Heart right ventricle (tissue), 16 donors: ENCODE data around the gene SP1. TPM values are rescaled to one million over a fixed set of nuclear protein-coding genes. Genes with fewer than 3 reads are reported as not detected.
"Not testable (repeated sequence)": the region's sequence is repeated elsewhere in the genome, so short reads cannot be mapped to it uniquely, and the experiment has no call there.

Source experiments
- ATAC-seq, 8 donors: fragments of 200-7000 bp; cut with Tn5 transposase; one replicate each; pipeline ENCODE4 v1.9.1; 2020; ENCODE audit warnings: mild to moderate bottlenecking in 8 of 8, moderate library complexity in 8 of 8, moderate number of reproducible peaks in 1 of 8
- DNase-seq, 2 donors: peaks; one replicate each; pipeline ENCODE4 v3.0.0-alpha.2; 2020
- H3K27ac ChIP-seq, 10 donors: fragments of 200-600 bp; sonication (generic) in 2 of 10; one replicate each; pipeline versions ENCODE4 v1.5.0 to v1.8.0; 2020 to 2022; ENCODE audit warnings: mild to moderate bottlenecking in 3 of 10
- H3K27me3 ChIP-seq, 7 donors: fragments of 200-600 bp; one replicate each; pipeline ENCODE4 v1.8.0; 2021 to 2022; ENCODE audit warnings: mild to moderate bottlenecking in 2 of 7
- H3K36me3 ChIP-seq, 9 donors: fragments of 200-600 bp; sonication (generic) in 1 of 9; one replicate each; pipeline versions ENCODE4 v1.5.0 to v1.8.0; 2020 to 2022; ENCODE audit warnings: mild to moderate bottlenecking in 2 of 9
- H3K4me1 ChIP-seq, 9 donors: fragments of 200-600 bp; sonication (generic) in 1 of 9; one replicate each; pipeline versions ENCODE4 v1.5.0 to v1.8.0; 2020 to 2022; ENCODE audit warnings: mild to moderate bottlenecking in 4 of 9
- H3K4me3 ChIP-seq, 10 donors: fragments of 200-600 bp; sonication (generic) in 2 of 10; one replicate each; pipeline versions ENCODE4 v1.5.0 to v1.8.0; 2020 to 2022; ENCODE audit warnings: mild to moderate bottlenecking in 7 of 10, moderate library complexity in 2 of 10
- H3K9me3 ChIP-seq, 11 donors: fragments of 200-600 bp in 10 of 11; sonication (generic) in 2 of 11; one replicate each; pipeline versions ENCODE4 v1.5.0 to v1.8.0; 2013 to 2022; ENCODE audit warnings: mild to moderate bottlenecking in 2 of 11, control low read depth in 1 of 11, moderate library complexity in 1 of 11
- WGBS, 2 donors: extraction: QIAGEN DNeasy Blood & Tissue Kit; methylation state at CpG; one replicate each; pipeline ENCODE4 v1.1.7; 2013; ENCODE audit warnings: inconsistent platforms in 1 of 2; 5-methylcytosine and 5-hydroxymethylcytosine counted together
- intact Hi-C, 10 donors: fragments of 100-400 bp; cut with DNase I; formaldehyde crosslinking; loops; one replicate each; pipeline versions ENCODE4 v1.11.1 to v1.14.2; 2022
- polyA plus RNA-seq, 2 donors: library from polyadenylated mRNA; stranded (reverse); fragments of 200-250 nt; gene quantifications; one replicate each; pipeline ENCODE4 v1.2.3, GENCODE V29; 2013
- total RNA-seq, 10 donors: library from RNA; stranded (reverse); fragmentation: NEBNext Ultra II Directional in 3 of 10; extraction: Animal tissue kit (Norgen Biotek cat#: 25700) in 3 of 10; gene quantifications; one replicate each; pipeline versions ENCODE4 v1.2.1 to v1.2.4, GENCODE V29; 2021 to 2023
- TF ChIP-seq, protein P1 (sequence below), 9 donors: fragments of 200-600 bp; sonication (generic) in 2 of 9; IDR thresholded peaks; one replicate each; pipeline versions ENCODE4 v1.5.0 to v1.8.0; 2021 to 2022; ENCODE audit warnings: antibody characterized with exemption in 9 of 9, mild to moderate bottlenecking in 5 of 9, moderate library complexity in 1 of 9
- donor health status: Arrhythmogenic right ventricular cardiomyopathy.
- donor health status: ischemic (EF 13 %, LVEDD 7.1; RV severe dilation, severe dysfunction).
- donor health status: healthy with polysubstance abuse.
- donor health status: DM: no; HTN: yes; CAD: no.
- donor health status: DM: no; HTN: no; CAD: no.
- donor health status: ischemic (EF 25% LVEDD 6.9; RV normal size, moderate dysfunction).
- donor health status: ischemic (EF 25% LVEDD 5.7; RV mildly dilated, moderate dysfunction).
- donor health status: healthy.
- donor health status: DM: yes; HTN: yes; CAD: no.
- donor health status: Ischemic cardiomyopathy.
- donor health status: ischemic (EF 35%, LVEDD 5.7; RV mildly dilated, moderate dysfunction).
- donor health status: nonischemic (EF 11% LVEDD 7.7; RV severe dilation, severe dysfunction).
- donor health status: DM: yes; HTN: yes; CAD: no.
- donor health status: PGD.
- donor health status: ischemic (EF 29% LVEDD 5.4; RV normal size, mild dysfunction).
- donor health status: nonischemic (EF 23%, LVEDD 6.1; RV moderate dilation, normal function).

Gene SP1
- total and polyA plus RNA-seq, 12 donors = 7.8 to 42.4 (median 31.3) TPM

- no peaks in the 10 kb centered on the region for H3K27me3 ChIP-seq
- peak overlapping the region in 9 of 10 donors; percentile 52 to 88 (median 60) for H3K4me3 ChIP-seq
- 14 to 17% methylated on average over 19 to 21 of the region's 21 CpGs for WGBS, 2 donors
- TF ChIP-seq, protein P1, sequence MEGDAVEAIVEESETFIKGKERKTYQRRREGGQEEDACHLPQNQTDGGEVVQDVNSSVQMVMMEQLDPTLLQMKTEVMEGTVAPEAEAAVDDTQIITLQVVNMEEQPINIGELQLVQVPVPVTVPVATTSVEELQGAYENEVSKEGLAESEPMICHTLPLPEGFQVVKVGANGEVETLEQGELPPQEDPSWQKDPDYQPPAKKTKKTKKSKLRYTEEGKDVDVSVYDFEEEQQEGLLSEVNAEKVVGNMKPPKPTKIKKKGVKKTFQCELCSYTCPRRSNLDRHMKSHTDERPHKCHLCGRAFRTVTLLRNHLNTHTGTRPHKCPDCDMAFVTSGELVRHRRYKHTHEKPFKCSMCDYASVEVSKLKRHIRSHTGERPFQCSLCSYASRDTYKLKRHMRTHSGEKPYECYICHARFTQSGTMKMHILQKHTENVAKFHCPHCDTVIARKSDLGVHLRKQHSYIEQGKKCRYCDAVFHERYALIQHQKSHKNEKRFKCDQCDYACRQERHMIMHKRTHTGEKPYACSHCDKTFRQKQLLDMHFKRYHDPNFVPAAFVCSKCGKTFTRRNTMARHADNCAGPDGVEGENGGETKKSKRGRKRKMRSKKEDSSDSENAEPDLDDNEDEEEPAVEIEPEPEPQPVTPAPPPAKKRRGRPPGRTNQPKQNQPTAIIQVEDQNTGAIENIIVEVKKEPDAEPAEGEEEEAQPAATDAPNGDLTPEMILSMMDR (IDR thresholded peaks at IDR 0.05) = no peak
- peak overlapping the region; percentile 36 to 98 (median 98) for H3K27ac ChIP-seq
- H3K36me3 ChIP-seq = peaks cover 0 to 49% (median 35%) of the 10 kb centered on the region in 9 donors
- DNase-seq = no peak
- peaks cover 20 to 62% (median 59%) of the 10 kb centered on the region in 9 donors for H3K4me1 ChIP-seq
- no peak for ATAC-seq
- intact Hi-C loops = loop anchor here in 3 of 10 donors (1.0 to 5.0 kb wide), 4 partner anchors 28 to 60 kb away; partner anchors contain the start of genes AAAS (in 1 of the 3) and PRR13 (in 1 of the 3)
- H3K9me3 ChIP-seq = no peaks in the 10 kb centered on the region
Observed at GRCh38 chr12:53380794-53381730, 1.1 kb downstream of the SP1 start.

- ATAC-seq (no peak), DNase-seq (peak in 1 of 2 donors; percentile 56)
- 45 to 49% methylated on average over 9 of the region's 9 CpGs for WGBS, 2 donors
- Histone ChIP-seq H3K36me3 (peaks cover 0 to 59% (median 35%) of the 10 kb centered on the region in 9 donors), H3K27me3 (no peaks in the 10 kb centered on the region), H3K9me3 (no peaks in the 10 kb centered on the region), H3K27ac (peak overlapping the region in 8 of 10 donors; percentile 92 to 98 (median 98)), H3K4me1 (peaks cover 20 to 71% (median 67%) of the 10 kb centered on the region in 9 donors), H3K4me3 (peak overlapping the region in 7 of 10 donors; percentile 52 to 69 (median 60))
- intact Hi-C loops = loop anchor here in 3 of 10 donors (2.0 to 5.0 kb wide), 3 partner anchors 29 to 60 kb away; partner anchors contain the start of gene AAAS (in 1 of the 3)
- TF ChIP-seq, protein P1 (IDR thresholded peaks at IDR 0.05) = peak in 7 of 9 donors; percentile 15 to 56 (median 50)
Observed at GRCh38 chr12:53381731-53382630, 2.0 kb downstream of the SP1 start.

- peaks cover 20 to 83% (median 80%) of the 10 kb centered on the region in 9 donors for H3K4me1 ChIP-seq
- intact Hi-C loops = loop anchor here in 2 of 10 donors (5.0 kb wide), 2 partner anchors 34 to 61 kb away; partner anchors contain the start of gene AAAS (in 1 of the 2)
- TF ChIP-seq, protein P1 (IDR thresholded peaks at IDR 0.05) = no peak
- peak overlapping the region in 2 of 10 donors; percentile 22 to 38 for H3K27ac ChIP-seq
- ATAC-seq (no peak), DNase-seq (no peak)
- no peaks in the 10 kb centered on the region for H3K9me3 ChIP-seq
- H3K4me3 ChIP-seq = peak overlapping the region in 8 of 10 donors; percentile 8 to 39 (median 14)
- no peaks in the 10 kb centered on the region for H3K27me3 ChIP-seq
- 73 to 84% methylated on average over 2 of the region's 2 CpGs for WGBS, 2 donors
- peaks cover 0 to 71% (median 35%) of the 10 kb centered on the region in 9 donors for H3K36me3 ChIP-seq
Observed at GRCh38 chr12:53383258-53383657, 3.3 kb downstream of the SP1 start.

DNA sequence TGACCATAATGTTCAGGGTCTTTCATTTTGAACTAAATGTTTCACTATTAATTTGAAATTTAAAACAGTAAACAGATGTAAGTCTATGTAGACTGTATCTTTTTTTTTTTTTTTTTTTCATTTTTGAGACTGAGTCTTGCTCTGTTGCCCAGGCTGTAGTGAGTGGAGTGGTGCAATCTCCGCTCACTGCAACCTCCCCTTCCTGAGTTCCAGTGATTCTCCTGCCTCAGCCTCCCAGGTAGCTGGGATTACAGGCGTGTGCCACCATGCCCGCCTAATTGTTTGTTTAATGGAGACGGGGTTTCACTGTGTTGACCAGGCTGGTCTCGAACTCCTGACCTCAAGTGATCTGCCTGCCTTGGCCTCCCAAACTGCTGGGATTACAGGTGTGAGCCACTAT is 6.4 kb downstream of the SP1 start:
- WGBS, 2 donors = 97 to 98% methylated on average over 5 of the region's 5 CpGs
- H3K4me1 ChIP-seq = peaks cover 20 to 100% (median 98%) of the 10 kb centered on the region in 9 donors
- H3K9me3 ChIP-seq = not testable (repeated sequence)

More for the DNA sequence above, 6.4 kb downstream of the SP1 start:
- Histone ChIP-seq H3K4me3 (peak overlapping the region in 1 of 10 donors; percentile 20), H3K36me3 (peaks cover 0 to 80% (median 35%) of the 10 kb centered on the region in 9 donors), H3K27ac (peak overlapping the region in 1 of 10 donors; percentile 31)
- ATAC-seq, DNase-seq, intact Hi-C loops, H3K27me3 ChIP-seq: not testable (repeated sequence)
